Neural crest cell (in vitro differentiated cells): Measurements from ENCODE around the gene RINT1. TPM values are rescaled to one million over a fixed set of nuclear protein-coding genes. Genes with fewer than 3 reads are reported as not detected.

ENCODE experiments used
- DNase-seq: peaks from one replicate; pipeline ENCODE4 v3.0.0; 2021; ENCODE audit warnings: low read depth, mixed read lengths, low spot score
- H3K27ac Mint-ChIP-seq: one replicate; pipeline ENCODE4 v1.8.0; 2021; ENCODE audit warnings: mild to moderate bottlenecking, mixed read lengths; ENCODE audit not compliant: unreplicated experiment
- H3K27me3 Mint-ChIP-seq: 2 replicates; pipeline ENCODE4 v1.8.0; 2021; ENCODE audit warnings: low read depth, mild to moderate bottlenecking, mixed read lengths
- H3K36me3 Mint-ChIP-seq: 2 replicates; pipeline ENCODE4 v1.8.0; 2021; ENCODE audit warnings: low read depth, mild to moderate bottlenecking, mixed read lengths
- H3K4me1 Mint-ChIP-seq: 2 replicates; pipeline ENCODE4 v1.8.0; 2021; ENCODE audit warnings: mixed read lengths
- H3K4me3 Mint-ChIP-seq: one replicate; pipeline ENCODE4 v1.8.0; 2021; ENCODE audit warnings: mild to moderate bottlenecking, mixed read lengths
- H3K9me3 Mint-ChIP-seq: 2 replicates; pipeline ENCODE4 v1.8.0; 2021; ENCODE audit warnings: mixed read lengths
- total RNA-seq: library from RNA; stranded (reverse); gene quantifications from 2 replicates; pipeline ENCODE4 v1.2.1, GENCODE V29; 2021
- TF ChIP-seq, protein P1 (sequence below): fragments of 200-600 bp; sonication (generic); conservative IDR thresholded peaks from 2 replicates; pipeline ENCODE4 v1.5.0; 2021; ENCODE audit warnings: antibody characterized with exemption, mild to moderate bottlenecking

Gene RINT1
- total RNA-seq, 1 donor from 2014 or later: 21.5 TPM

DNA sequence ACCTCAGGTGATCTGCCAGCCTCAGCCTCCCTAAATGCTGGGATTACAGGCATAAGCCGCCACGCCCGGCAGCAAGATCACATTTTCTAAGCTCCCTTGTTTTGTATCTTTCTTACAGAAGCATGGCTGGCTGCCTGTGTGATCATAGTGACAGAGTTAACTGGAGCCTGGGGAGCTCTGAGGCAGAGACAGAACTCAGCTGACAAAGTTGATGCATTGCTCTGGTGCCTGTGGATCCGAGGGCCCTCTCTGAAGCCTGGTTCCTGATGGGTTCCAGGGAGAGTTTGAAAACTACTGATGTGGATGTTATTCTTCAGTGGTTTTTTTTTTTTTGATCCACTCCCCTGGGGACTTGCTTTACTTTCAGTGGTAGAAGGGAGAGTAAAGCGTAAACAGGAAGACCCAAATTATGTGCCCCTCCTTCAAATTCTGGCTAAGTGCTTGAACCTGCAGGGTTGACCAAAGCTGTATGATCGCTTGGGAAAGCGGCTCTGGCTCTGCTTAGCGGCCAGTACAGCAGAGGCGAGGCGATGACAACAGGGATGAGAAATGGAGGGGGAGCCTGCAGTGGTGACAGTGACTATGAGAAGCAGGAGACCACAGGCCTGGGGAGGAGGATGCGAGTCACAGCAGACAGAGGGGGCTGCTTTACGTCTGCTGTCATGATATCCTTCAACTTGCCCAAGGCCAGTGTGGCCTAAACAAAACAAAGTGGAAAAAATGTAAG is 56.1 kb downstream of the RINT1 start:
- Mint-ChIP-seq H3K4me1 (peaks cover 6% of the 10 kb centered on the region), H3K27ac (no peak overlapping the region), H3K9me3 (no peaks in the 10 kb centered on the region), H3K27me3 (no peaks in the 10 kb centered on the region), H3K4me3 (no peak overlapping the region), H3K36me3 (no peaks in the 10 kb centered on the region)
- TF ChIP-seq, protein P1, sequence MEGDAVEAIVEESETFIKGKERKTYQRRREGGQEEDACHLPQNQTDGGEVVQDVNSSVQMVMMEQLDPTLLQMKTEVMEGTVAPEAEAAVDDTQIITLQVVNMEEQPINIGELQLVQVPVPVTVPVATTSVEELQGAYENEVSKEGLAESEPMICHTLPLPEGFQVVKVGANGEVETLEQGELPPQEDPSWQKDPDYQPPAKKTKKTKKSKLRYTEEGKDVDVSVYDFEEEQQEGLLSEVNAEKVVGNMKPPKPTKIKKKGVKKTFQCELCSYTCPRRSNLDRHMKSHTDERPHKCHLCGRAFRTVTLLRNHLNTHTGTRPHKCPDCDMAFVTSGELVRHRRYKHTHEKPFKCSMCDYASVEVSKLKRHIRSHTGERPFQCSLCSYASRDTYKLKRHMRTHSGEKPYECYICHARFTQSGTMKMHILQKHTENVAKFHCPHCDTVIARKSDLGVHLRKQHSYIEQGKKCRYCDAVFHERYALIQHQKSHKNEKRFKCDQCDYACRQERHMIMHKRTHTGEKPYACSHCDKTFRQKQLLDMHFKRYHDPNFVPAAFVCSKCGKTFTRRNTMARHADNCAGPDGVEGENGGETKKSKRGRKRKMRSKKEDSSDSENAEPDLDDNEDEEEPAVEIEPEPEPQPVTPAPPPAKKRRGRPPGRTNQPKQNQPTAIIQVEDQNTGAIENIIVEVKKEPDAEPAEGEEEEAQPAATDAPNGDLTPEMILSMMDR: no peak
- no peak for DNase-seq

DNA sequence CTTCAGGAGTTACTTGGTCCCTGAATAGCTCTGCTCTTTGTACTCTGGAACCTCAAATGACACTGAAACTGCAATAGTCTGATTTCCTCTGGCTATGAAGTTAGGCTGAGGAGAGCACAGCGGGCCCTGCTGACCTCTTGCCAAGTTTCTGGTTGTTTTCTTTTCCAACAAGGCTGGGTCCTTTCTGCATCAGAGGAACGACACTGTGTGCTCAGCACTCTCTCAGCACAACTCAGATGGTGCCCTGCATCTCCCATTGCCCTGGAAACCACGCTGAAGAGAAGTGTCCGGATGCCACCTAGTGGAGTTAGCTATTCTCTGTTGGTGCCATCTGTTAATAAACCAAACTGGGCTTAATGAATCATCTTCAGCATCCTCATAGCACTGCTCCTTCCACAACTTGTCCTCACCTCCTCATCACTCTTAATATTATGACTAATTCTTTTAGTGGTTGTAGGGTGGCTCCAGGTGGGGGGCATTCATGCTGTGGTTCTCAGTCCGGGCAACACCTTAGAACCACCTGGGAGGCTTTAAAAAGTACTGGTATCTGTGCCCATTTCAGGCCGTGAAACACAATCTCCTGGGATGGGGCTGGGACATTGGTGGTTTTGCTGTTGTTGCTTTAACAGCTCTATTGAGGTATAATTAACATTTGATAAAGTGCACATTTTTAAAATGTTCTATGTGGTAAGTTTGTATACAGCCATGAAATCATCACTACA is 57.5 kb downstream of the RINT1 start:
- H3K27ac Mint-ChIP-seq: peak overlapping the region; percentile 39
- DNase-seq: peak; percentile 40
- peaks cover 6% of the 10 kb centered on the region for H3K4me1 Mint-ChIP-seq

DNA sequence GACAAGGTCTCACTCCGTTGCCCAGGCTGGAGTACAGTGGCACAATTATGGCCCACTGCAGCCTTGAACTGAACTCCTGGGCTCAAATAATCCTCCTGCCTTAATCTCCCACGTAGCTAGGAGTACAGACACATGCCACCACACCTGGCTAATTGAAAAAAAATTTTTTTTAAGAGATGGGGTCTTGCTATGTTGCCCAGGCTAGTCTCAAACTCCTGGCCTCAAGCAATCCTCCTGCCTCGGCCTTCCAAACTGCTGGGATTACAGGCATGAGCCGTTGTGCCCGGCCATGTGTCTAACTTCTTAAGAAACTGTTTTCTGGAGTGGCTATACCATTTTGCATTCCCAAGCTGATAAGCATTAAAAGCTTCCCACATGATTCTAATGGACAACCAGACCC is 58.8 kb downstream of the RINT1 start:
- Mint-ChIP-seq H3K9me3 (no peaks in the 10 kb centered on the region), H3K4me3 (no peak overlapping the region), H3K4me1 (peaks cover 6% of the 10 kb centered on the region), H3K36me3 (no peaks in the 10 kb centered on the region), H3K27ac (no peak overlapping the region), H3K27me3 (no peaks in the 10 kb centered on the region)
- TF ChIP-seq, protein P1: no peak
- DNase-seq: no peak

More for the DNA sequence above, 57.5 kb downstream of the RINT1 start:
- Mint-ChIP-seq H3K4me3 (no peak overlapping the region), H3K27me3 (no peaks in the 10 kb centered on the region), H3K9me3 (no peaks in the 10 kb centered on the region), H3K36me3 (no peaks in the 10 kb centered on the region)
- TF ChIP-seq, protein P1: peak; percentile 63

DNA sequence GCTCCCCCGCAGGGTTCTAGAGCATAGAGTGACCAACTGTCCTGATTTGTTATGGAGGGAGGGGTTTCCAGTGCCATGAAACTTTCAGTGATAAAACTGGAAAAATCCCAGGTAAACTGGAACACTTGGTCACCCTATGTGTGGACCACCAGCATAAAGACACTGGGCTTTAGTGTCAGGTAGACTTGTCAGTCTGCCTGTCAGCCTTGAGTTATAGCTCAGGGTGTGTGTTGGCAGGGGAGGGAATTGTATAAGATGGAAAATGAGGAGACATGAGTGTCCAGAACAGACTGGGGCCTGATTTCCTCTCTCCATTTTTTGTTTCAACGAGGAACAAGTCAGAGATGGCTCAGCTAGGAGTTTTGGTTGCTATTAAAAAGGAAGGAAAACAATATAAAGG is 59.5 kb downstream of the RINT1 start:
- no peaks in the 10 kb centered on the region for H3K27me3 Mint-ChIP-seq
- H3K9me3 Mint-ChIP-seq: no peaks in the 10 kb centered on the region
- peaks cover 6% of the 10 kb centered on the region for H3K4me1 Mint-ChIP-seq
- H3K4me3 Mint-ChIP-seq: no peak overlapping the region
- H3K36me3 Mint-ChIP-seq: no peaks in the 10 kb centered on the region
- TF ChIP-seq, protein P1: no peak
- DNase-seq: no peak
- H3K27ac Mint-ChIP-seq: no peak overlapping the region

DNA sequence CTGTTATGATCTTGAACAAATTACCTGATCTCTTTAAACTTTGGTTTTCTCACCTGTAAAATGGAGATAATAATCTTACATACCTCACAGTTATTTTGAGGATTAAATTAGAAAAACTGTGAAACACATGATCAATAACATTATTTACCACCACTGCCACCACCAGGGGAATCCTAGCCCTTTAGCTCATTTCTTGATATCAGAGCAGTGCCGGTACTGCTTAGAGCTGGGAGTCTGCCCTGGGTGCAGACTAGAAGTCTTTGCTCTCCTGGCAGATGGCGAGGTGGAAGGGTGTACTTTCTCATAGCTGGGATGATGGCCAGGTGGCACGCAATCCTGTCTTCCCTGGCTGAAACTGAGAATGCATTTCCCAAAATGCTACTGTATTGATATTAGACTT is 62.0 kb downstream of the RINT1 start:
- Mint-ChIP-seq H3K36me3 (no peaks in the 10 kb centered on the region), H3K4me3 (no peak overlapping the region)
- no peak for DNase-seq

More for the DNA sequence above, 62.0 kb downstream of the RINT1 start:
- no peaks in the 10 kb centered on the region for H3K27me3 Mint-ChIP-seq
- TF ChIP-seq, protein P1: no peak
- H3K9me3 Mint-ChIP-seq: no peaks in the 10 kb centered on the region
- H3K27ac Mint-ChIP-seq: no peak overlapping the region
- peaks cover 6% of the 10 kb centered on the region for H3K4me1 Mint-ChIP-seq
